OCI-LY7 (cell line): Measurements from ENCODE around the gene ETS2. TPM values are rescaled to one million over a fixed set of nuclear protein-coding genes. Genes with fewer than 3 reads are reported as not detected.

Experiments
- BruUV-seq: library from RNA; stranded (reverse); fragments of 400-500 nt; replicated peaks from 2 replicates; lab custom pipeline; 2021; lab: Mats Ljungman, UMichigan
- CTCF ChIA-PET: fragments of 300-600 bp; sonication (Branson Sonifier 250); formaldehyde crosslinking; loops from one replicate; lab custom pipeline; 2022; ENCODE audit warnings: antibody characterized with exemption; ENCODE audit not compliant: unreplicated experiment; lab: Charles Lee
- POLR2A ChIA-PET: fragments of 300-600 bp; sonication (Branson Sonifier 250); formaldehyde crosslinking; loops from one replicate; lab custom pipeline; 2022; ENCODE audit warnings: antibody characterized with exemption; lab: Charles Lee
- DNase-seq: peaks from one replicate; pipeline ENCODE4 v3.0.0-alpha.2; 2015; ENCODE audit warnings: low spot score
- H2AFZ ChIP-seq: fragments of 200-600 bp; sonication (generic), shearing (Covaris generic); 2 replicates; pipeline ENCODE4 v1.6.1; 2014; ENCODE audit warnings: mild to moderate bottlenecking, antibody characterized with exemption, low read length, moderate library complexity
- H3K27ac ChIP-seq: fragments of 200-600 bp; sonication (generic); 2 replicates; pipeline ENCODE4 v1.5.1; 2014; ENCODE audit warnings: mixed run types, low read depth, mild to moderate bottlenecking, moderate library complexity, low read length, inconsistent platforms; ENCODE audit not compliant: poor library complexity, severe bottlenecking
- H3K36me3 ChIP-seq: fragments of 200-600 bp; sonication (generic); 2 replicates; pipeline ENCODE4 v1.6.1; 2014; ENCODE audit warnings: mild to moderate bottlenecking, antibody characterized with exemption, low read length, moderate library complexity, mixed read lengths; ENCODE audit not compliant: insufficient read depth
- H3K4me1 ChIP-seq: fragments of 200-600 bp; sonication (generic); 2 replicates; pipeline ENCODE4 v1.5.1; 2014; ENCODE audit warnings: mild to moderate bottlenecking, low read length; ENCODE audit not compliant: insufficient read depth, poor library complexity, severe bottlenecking
- H3K4me2 ChIP-seq: fragments of 200-600 bp; sonication (generic); 2 replicates; pipeline ENCODE4 v1.6.1; 2014; ENCODE audit warnings: mild to moderate bottlenecking, low read length
- H3K4me3 ChIP-seq: fragments of 200-600 bp; sonication (generic); 2 replicates; pipeline ENCODE4 v1.5.1; 2014; ENCODE audit warnings: mild to moderate bottlenecking, low read depth, low read length; ENCODE audit not compliant: poor library complexity, severe bottlenecking
- H3K79me2 ChIP-seq: fragments of 200-600 bp; sonication (generic); 2 replicates; pipeline ENCODE4 v1.6.1; 2016; ENCODE audit warnings: low read depth, mild to moderate bottlenecking, low read length, moderate library complexity, mixed read lengths; ENCODE audit not compliant: insufficient read depth
- H3K9me2 ChIP-seq: fragments of 200-600 bp; sonication (generic); 2 replicates; pipeline ENCODE4 v1.6.1; 2016; ENCODE audit warnings: mild to moderate bottlenecking, low read length, mixed read lengths; ENCODE audit not compliant: insufficient read depth
- H3K9me3 ChIP-seq: fragments of 200-600 bp; sonication (generic); 2 replicates; pipeline ENCODE4 v1.6.1; 2014; ENCODE audit warnings: mild to moderate bottlenecking, mixed run types, low read length, mixed read lengths
- H4K20me1 ChIP-seq: fragments of 200-600 bp; sonication (generic); 2 replicates; pipeline ENCODE4 v1.6.1; 2014; ENCODE audit warnings: mild to moderate bottlenecking, antibody characterized with exemption, low read length, moderate library complexity, mixed read lengths; ENCODE audit not compliant: insufficient read depth
- CTCF ChIP-seq: fragments of 200-600 bp; sonication (generic); conservative IDR thresholded peaks from 2 replicates; pipeline ENCODE4 v1.5.1; 2014; ENCODE audit warnings: mild to moderate bottlenecking, antibody characterized with exemption, low read length, moderate library complexity, mixed read lengths
- EZH2phosphoT487 ChIP-seq: fragments of 200-600 bp; sonication (generic); IDR thresholded peaks from 2 replicates; pipeline ENCODE4 v1.6.1; 2018; ENCODE audit warnings: low read depth, borderline replicate concordance, mild to moderate bottlenecking, mixed run types, antibody characterized with exemption, low read length, moderate library complexity, mixed read lengths
- intact Hi-C: fragments of 100-400 bp; cut with micrococcal nuclease; formaldehyde crosslinking; loops from one replicate; pipeline ENCODE4 v1.10.0; 2022; ENCODE audit not compliant: unreplicated experiment
- total RNA-seq, 2 experiments: library from RNA; depleted of rRNA in 1 of 2; stranded (reverse); fragments of >200 nt in 1 of 2; shearing (Covaris generic) in 1 of 2; gene quantifications; 2 replicates each; pipeline ENCODE4 v1.2.3, GENCODE V29; 2014 to 2022

ETS2 gene
- total RNA-seq, 2 experiments from 2014 or later: 9.8 to 24.1 TPM

- Histone ChIP-seq H3K9me2 (no peaks in the 10 kb centered on the region), H3K4me1 (no peaks in the 10 kb centered on the region), H2AFZ (no peak overlapping the region), H3K4me2 (no peak overlapping the region), H3K36me3 (peaks cover 93% of the 10 kb centered on the region), H3K27ac (no peak overlapping the region), H3K79me2 (no peaks in the 10 kb centered on the region), H4K20me1 (no peaks in the 10 kb centered on the region), H3K4me3 (no peak overlapping the region), H3K9me3 (no peaks in the 10 kb centered on the region)
- intact Hi-C loops: no loop called here
- no peak for DNase-seq
- ChIA-PET POLR2A (no interaction called here), CTCF (no interaction called here)
- no peak for TF ChIP-seq EZH2phosphoT487
- TF ChIP-seq CTCF: no peak
- BruUV-seq: no TSS peak
Measured at GRCh38 chr21:38816400-38816977, 10.8 kb downstream of the ETS2 start.

GRCh38 chr21:38817371-38818324 is 11.9 kb downstream of the ETS2 start:
- TF ChIP-seq CTCF (no peak), EZH2phosphoT487 (no peak)
- H3K9me3 ChIP-seq: no peaks in the 10 kb centered on the region
- BruUV-seq: no TSS peak
- ChIA-PET CTCF (no interaction called here), POLR2A (interaction anchor here (0.5 kb wide), 1 partner anchor 10 kb away, joined by 4 read pairs; no protein-coding TSS in a partner anchor)
- H3K79me2 ChIP-seq: no peaks in the 10 kb centered on the region
- no peaks in the 10 kb centered on the region for H4K20me1 ChIP-seq
- no peak overlapping the region for H3K4me2 ChIP-seq
- no peaks in the 10 kb centered on the region for H3K4me1 ChIP-seq
- intact Hi-C loops: no loop called here
- no peak overlapping the region for H3K4me3 ChIP-seq
- H3K9me2 ChIP-seq: no peaks in the 10 kb centered on the region
- H3K36me3 ChIP-seq: peaks cover 95% of the 10 kb centered on the region
- no peak for DNase-seq
- no peak overlapping the region for H2AFZ ChIP-seq
- no peak overlapping the region for H3K27ac ChIP-seq

- no TSS peak for BruUV-seq
- Histone ChIP-seq H3K27ac (no peak overlapping the region), H3K4me1 (no peaks in the 10 kb centered on the region), H3K9me3 (no peaks in the 10 kb centered on the region), H3K4me2 (no peak overlapping the region), H3K9me2 (no peaks in the 10 kb centered on the region), H3K4me3 (no peak overlapping the region), H3K79me2 (no peaks in the 10 kb centered on the region), H4K20me1 (no peaks in the 10 kb centered on the region), H2AFZ (no peak overlapping the region), H3K36me3 (peaks cover 94% of the 10 kb centered on the region)
- CTCF ChIA-PET: no interaction called here
- POLR2A ChIA-PET: no interaction called here
- no peak for DNase-seq
- intact Hi-C loops: no loop called here
- TF ChIP-seq EZH2phosphoT487: no peak
- TF ChIP-seq CTCF: no peak
Measured at GRCh38 chr21:38818325-38818723, 12.6 kb downstream of the ETS2 start.
